HFFc6 (cell line): Measurements from ENCODE around the gene SLC41A3. TPM values are rescaled to one million over a fixed set of nuclear protein-coding genes. Genes with fewer than 3 reads are reported as not detected.

Experiments used
- DNase-seq: peaks from one replicate; pipeline ENCODE4 v3.0.0-alpha.2; 2018
- H3K27ac Mint-ChIP-seq: 2 replicates; pipeline ENCODE4 v1.8.0; 2020; ENCODE audit warnings: mild to moderate bottlenecking, mixed read lengths
- H3K27me3 Mint-ChIP-seq: 2 replicates; pipeline ENCODE4 v1.8.0; 2021; ENCODE audit warnings: mild to moderate bottlenecking, moderate library complexity, mixed read lengths; ENCODE audit not compliant: insufficient read depth
- H3K36me3 Mint-ChIP-seq: 2 replicates; pipeline ENCODE4 v1.8.0; 2021; ENCODE audit warnings: low read depth, mixed read lengths
- H3K4me1 Mint-ChIP-seq: 2 replicates; pipeline ENCODE4 v1.8.0; 2020; ENCODE audit warnings: low read depth, mixed read lengths
- H3K4me3 Mint-ChIP-seq: 2 replicates; pipeline ENCODE4 v1.8.0; 2020; ENCODE audit warnings: mild to moderate bottlenecking, moderate library complexity, mixed read lengths
- H3K9me3 Mint-ChIP-seq: 2 replicates; pipeline ENCODE4 v1.8.0; 2020; ENCODE audit warnings: mild to moderate bottlenecking, mixed read lengths
- CTCF ChIP-seq: fragments of 200-600 bp; sonication (generic); IDR thresholded peaks from 2 replicates; pipeline ENCODE4 v1.5.0; 2021; ENCODE audit warnings: antibody characterized with exemption, mild to moderate bottlenecking
- total RNA-seq, 6 experiments: library from RNA; stranded (reverse); fragmentation: NEBNext Ultra II Directional; extraction: Animal tissue kit (Norgen Biotek cat#: 25700); gene quantifications; 2 replicates in 1 of 6; 3 replicates in 5 of 6; pipeline ENCODE4 v1.2.3, GENCODE V29; 2021

Gene SLC41A3
- total RNA-seq, 6 experiments from 2014 or later, result 41.6 to 54.8 (median 44.7) TPM

DNA sequence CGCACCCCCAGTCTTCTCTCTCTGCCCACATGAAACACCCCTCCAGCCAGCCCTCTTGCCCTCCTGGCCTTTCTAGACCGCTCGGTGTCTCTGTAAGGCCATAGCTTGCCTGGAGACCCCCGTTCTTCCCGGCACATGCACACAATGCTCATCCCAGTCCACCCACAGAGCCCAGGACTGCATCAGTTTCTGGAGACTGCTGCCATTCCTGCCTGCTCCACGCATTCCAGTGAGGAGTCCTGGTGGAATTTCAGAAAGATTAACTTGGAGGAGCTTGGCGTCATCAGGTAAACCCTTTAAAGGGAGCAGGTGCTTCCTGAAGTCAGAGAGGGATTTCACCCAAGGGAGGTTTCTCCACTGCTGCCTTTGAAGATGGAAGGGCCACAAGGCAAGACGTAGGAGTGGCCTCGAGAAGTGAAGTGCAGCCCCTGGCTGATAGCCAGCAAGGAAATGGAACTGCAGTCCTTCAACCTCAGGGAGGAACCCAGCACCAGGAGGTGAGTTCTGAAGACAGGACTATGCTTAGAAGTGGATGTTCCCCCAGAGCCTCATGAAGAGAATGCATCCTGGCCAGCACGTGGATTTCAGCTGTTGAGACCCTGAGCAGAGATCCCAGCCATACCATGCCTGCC, 19.2 kb downstream of the SLC41A3 start:
- H3K27ac Mint-ChIP-seq, result no peak overlapping the region
- H3K9me3 Mint-ChIP-seq, result no peaks in the 10 kb centered on the region
- no peak for TF ChIP-seq CTCF
- no peak overlapping the region for H3K4me3 Mint-ChIP-seq
- H3K36me3 Mint-ChIP-seq, result peaks cover 5% of the 10 kb centered on the region; the same call in 1 of the 2 replicates
- no peak for DNase-seq
- H3K27me3 Mint-ChIP-seq, result peaks cover 2% of the 10 kb centered on the region; the same call in 1 of the 2 replicates
- H3K4me1 Mint-ChIP-seq, result no peaks in the 10 kb centered on the region; the same call in 1 of the 2 replicates

DNA sequence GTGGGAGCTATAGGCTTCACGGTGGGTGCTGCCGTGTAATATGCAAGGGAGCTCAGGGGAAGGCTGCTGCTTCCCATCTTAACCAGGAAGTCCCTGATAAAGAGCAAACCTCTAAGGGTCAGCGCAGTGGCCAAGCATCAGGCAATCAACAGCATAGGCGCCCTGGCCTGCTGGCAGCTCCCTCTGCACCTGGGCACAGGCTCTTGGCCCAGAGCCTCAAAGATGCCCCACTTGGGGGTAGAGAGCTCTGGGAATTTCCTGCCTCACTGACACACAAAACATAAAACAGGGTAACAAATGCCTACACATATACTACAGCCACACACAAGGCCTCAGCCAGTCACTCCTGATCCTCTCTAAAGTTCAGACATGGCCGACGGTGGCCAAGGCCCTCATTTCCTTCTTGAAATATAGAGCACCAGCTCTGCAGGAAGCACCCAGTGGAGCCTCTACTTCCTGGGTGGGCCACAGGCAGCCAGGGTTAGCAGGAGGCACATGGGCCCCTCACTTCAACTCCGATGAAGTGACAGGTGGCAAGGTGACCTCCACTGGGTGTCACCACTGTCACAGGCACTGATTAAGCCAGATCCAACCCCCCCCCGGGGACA, 20.5 kb downstream of the SLC41A3 start:
- Mint-ChIP-seq H3K27me3 (no peaks in the 10 kb centered on the region), H3K27ac (no peak overlapping the region), H3K36me3 (peaks cover 5% of the 10 kb centered on the region; the same call in 1 of the 2 replicates), H3K4me3 (no peak overlapping the region), H3K4me1 (peaks cover 9% of the 10 kb centered on the region; the same call in 1 of the 2 replicates), H3K9me3 (no peaks in the 10 kb centered on the region)
- TF ChIP-seq CTCF, result no peak
- DNase-seq, result no peak

- Mint-ChIP-seq H3K27me3 (no peaks in the 10 kb centered on the region), H3K4me1 (peaks cover 23% of the 10 kb centered on the region), H3K36me3 (no peaks in the 10 kb centered on the region), H3K9me3 (no peaks in the 10 kb centered on the region), H3K27ac (no peak overlapping the region), H3K4me3 (no peak overlapping the region)
- no peak for DNase-seq
- no peak for TF ChIP-seq CTCF
These were observed 22.5 kb downstream of the SLC41A3 start for GRCh38 chr3:126061301-126062032.

DNA sequence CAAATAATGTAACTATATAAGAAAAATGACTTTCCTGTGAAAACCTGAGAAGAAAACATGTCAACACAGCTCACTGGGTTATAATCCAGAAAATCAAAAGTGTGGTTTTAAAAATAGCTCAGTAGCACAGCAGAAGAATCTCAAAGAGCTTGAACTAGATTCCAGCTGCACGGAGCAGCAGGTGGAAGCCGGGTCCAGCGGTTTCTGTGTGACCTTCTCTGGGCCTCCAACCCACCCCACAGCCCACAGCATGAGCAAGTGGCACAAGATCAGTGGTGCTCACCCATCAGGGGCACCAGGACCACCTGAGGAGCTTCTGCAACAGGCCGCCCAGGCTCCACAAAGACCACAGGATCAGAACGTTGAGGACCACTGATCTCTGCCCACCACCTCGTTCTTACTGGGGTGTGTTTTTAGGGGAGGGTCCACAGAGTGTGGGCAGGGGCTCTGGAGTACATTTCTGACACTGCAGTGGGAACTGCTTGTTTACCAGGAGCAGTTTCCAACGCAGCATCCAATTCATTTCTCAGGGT, 23.2 kb downstream of the SLC41A3 start:
- Mint-ChIP-seq H3K9me3 (no peaks in the 10 kb centered on the region), H3K27me3 (no peaks in the 10 kb centered on the region), H3K4me3 (no peak overlapping the region), H3K4me1 (peaks cover 24% of the 10 kb centered on the region), H3K27ac (no peak overlapping the region), H3K36me3 (no peaks in the 10 kb centered on the region)
- no peak for DNase-seq
- TF ChIP-seq CTCF, result no peak

GRCh38 chr3:126058666-126059065, 25.3 kb downstream of the SLC41A3 start:
- Mint-ChIP-seq H3K9me3 (no peaks in the 10 kb centered on the region), H3K27me3 (no peaks in the 10 kb centered on the region), H3K36me3 (no peaks in the 10 kb centered on the region), H3K4me1 (peaks cover 29% of the 10 kb centered on the region), H3K27ac (no peak overlapping the region), H3K4me3 (no peak overlapping the region)
- no peak for TF ChIP-seq CTCF
- DNase-seq, result no peak
